GM21717 (cell line): ENCODE data around the gene LMNA.
"Not testable (repeated sequence)": the region's sequence is repeated elsewhere in the genome, so short reads cannot be mapped to it uniquely, and the experiment has no call there.

Experiments used
- ATAC-seq: cut with Tn5 transposase; IDR thresholded peaks from one replicate; pipeline ENCODE4 v1.9.1; 2021; ENCODE audit warnings: mild to moderate bottlenecking, moderate library complexity; ENCODE audit not compliant: unreplicated experiment

The LMNA gene

DNA sequence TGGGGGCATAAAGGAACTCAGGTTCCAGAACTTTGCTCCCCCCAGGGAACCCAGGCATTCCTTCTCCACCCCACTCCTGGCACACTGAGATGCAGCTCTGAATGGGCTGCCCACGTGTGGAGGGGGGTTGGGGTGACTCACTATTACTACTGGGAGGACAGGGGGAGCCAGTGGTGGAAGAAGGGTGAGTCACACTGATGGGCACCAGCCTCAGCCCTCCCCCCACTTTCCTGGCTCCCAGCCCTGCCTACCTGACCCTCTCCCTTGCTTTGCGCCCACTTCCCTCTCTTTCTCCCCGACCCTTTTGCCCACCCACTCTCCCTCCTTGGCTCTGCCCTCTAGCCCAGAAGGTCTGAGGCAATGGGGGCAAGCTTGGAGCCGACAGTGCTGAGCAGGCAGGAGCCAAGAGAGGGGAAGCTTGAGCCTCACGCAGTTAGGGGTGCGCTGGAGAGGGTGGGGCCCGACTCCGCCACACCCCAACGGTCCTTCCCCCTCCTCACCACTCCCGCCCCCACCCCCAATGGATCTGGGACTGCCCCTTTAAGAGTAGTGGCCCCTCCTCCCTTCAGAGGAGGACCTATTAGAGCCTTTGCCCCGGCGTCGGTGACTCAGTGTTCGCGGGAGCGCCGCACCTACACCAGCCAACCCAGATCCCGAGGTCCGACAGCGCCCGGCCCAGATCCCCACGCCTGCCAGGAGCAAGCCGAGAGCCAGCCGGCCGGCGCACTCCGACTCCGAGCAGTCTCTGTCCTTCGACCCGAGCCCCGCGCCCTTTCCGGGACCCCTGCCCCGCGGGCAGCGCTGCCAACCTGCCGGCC, at the start of gene LMNA:
Gene LMNA (plus strand): TSS at position 611 of the 818 bp plus-strand sequence. CDS start 208 bp downstream, outside the sequence.
- peak; percentile 56 for ATAC-seq

DNA sequence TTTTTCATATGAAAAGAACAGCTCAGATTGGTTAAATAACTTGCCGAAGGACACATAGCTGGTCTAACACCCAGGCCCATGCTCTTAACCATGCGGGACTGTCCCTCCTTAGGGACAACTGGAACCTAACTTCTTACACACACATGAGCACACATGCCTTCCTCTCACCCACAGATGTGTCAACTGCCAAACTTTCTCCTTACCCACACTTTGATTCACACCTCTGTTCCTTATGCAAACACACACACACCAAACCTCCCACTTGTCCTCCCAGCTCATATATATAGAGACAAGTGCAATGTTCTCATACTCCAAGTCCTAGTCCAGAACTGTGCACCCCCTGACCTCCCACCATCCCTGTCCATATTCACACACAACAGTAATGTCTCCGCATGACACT, 49.3 kb upstream of the LMNA start:
- ATAC-seq = no peak

DNA sequence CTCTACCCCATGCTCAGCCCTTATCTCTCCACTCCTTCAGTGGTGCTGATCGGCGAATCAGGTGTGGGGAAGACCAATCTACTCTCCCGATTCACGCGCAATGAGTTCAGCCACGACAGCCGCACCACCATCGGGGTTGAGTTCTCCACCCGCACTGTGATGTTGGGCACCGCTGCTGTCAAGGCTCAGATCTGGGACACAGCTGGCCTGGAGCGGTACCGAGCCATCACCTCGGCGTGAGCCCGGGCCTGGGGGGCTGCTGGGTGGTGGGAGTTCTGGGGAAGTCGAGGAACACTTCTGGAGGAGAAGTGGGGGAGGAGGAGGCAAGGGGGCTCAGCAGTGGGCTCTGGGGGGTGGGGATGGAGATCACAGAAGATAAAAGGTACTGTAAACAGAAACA, 48.6 kb upstream of the LMNA start:
- ATAC-seq = no peak

GRCh38 chr1:156067262-156067661, 47.2 kb upstream of the LMNA start:
- no peak for ATAC-seq

- ATAC-seq = no peak
Observed at GRCh38 chr1:156069490-156070455, 44.7 kb upstream of the LMNA start.

DNA sequence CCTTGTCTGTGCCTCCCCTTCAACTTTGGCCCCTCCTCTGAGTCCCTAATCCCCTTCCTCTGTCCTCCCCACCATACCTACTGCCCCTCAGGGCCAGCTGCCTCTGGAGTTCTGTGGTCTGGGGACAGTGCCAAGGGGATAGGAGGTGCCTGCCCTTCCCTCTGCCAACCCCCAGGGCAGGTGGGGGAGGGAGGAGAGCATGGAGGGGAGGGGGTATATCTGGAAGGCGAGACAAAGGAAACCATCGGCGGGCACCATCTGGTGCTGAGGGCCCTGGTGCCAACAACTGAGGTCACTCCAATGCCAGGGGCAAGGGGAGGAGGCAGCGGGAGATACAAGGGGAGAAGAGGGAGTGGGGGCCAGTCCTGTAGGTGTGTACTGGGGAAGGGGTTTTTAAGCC, 44.0 kb upstream of the LMNA start:
- no peak for ATAC-seq

GRCh38 chr1:156071332-156071816, 43.1 kb upstream of the LMNA start:
- ATAC-seq = not testable (repeated sequence)

GRCh38 chr1:156072251-156072650, 42.3 kb upstream of the LMNA start:
- no peak for ATAC-seq

DNA sequence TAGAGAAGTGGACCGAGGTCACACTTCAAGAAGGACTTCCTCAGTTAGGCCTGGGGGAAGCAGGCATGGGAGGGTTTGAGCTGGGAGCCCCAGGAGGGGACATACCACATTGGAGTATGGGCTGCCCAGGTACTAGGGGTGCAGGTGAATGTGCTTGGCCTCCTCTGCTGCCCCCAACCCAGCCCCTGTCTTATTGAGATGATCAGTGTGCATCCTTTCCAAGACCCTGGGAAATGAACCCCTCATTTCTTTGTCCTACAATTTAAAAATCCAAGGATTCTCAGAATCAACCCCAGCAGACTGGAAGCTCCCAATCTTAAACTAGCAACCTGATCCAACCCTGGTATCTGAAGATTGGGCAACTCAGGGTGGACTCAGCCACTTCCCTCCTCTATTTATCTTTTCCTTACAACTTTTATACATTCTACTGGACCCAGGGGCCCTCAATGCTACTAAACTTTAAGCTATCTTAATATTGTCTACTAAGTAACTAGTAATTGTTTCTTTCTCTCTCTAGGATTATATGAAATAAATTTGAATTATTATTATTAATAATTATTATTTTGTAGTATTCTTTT, 41.3 kb upstream of the LMNA start:
- no peak for ATAC-seq

GRCh38 chr1:156073740-156074139, 40.8 kb upstream of the LMNA start:
- no peak for ATAC-seq

GRCh38 chr1:156074661-156075060, 39.9 kb upstream of the LMNA start:
- ATAC-seq = no peak

DNA sequence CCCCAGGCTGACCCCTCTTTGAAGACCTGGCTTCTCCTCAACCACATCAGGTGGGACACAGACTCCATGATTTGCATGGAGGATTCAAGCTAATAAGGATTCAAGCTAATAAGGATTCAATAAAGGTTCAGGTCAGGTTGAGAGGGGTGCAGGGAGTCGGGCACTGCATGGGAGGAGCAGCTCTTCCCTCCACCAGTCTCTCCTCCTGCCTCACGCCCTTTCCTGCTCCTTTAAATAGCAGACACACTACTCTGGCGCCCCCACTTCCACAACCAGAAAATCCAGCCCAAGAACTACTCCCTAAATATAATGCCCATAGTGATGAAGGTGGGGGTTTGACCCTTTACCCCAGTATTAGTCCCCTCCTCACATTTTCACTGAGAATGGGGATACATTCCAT, 39.3 kb upstream of the LMNA start:
- no peak for ATAC-seq

- ATAC-seq = no peak
Observed at GRCh38 chr1:156075775-156076204, 38.7 kb upstream of the LMNA start.

- ATAC-seq = no peak
Observed at GRCh38 chr1:156076609-156077429, 37.7 kb upstream of the LMNA start.

DNA sequence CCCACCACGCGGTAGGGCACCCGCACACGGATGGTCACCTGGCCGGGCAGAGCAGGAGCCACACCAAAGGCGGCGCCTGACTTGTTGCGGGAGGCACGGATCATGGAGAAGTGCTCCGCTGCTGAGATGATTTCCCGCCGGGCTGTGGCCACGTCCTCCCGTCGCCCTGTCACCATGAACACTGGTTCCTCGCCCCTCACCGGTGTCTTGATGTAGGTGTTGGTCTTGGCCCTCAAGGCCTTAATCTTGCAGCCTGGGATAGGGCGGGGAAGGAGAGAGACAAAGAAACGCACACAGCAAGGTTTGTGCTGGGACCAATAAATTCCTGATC, 37.1 kb upstream of the LMNA start:
- no peak for ATAC-seq

- ATAC-seq = no peak
Observed at GRCh38 chr1:156078728-156079127, 35.8 kb upstream of the LMNA start.

DNA sequence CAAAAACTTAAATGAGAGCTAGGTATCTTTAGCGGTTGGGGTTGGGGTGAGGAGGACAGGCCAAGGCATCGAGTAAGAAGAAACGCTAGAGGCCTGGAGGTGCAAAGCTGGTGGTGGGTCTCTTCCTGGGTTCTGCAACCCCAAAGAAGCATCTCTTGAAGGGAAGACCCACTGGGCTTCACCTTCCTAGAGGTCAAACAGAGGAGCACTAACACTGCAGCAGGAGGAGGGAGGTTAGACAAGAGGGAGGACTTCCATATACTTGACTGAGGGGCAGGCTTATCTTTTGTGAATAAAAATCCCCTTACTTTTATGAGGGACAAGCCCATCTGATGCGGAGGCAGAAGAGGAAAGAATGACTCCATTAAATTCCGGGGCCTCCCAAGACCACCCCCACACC, 34.7 kb upstream of the LMNA start:
- ATAC-seq = no peak

- ATAC-seq = no peak
Observed at GRCh38 chr1:156080241-156080862, 34.2 kb upstream of the LMNA start.

DNA sequence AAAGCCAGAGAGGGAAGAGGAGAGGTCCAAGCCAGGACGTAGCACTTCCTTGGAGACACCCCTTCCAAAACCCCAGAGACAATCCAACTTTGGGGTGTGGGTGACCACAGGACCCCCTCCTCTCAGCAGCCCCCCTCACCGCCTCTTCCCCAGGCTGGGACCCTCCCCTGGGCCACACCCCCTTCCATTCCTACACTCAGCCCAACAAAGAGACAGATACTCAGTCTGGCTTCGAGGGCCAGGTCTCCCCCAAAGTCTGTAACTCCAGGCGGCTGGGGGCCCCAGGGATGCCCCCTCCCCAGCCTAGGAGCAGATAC, 33.7 kb upstream of the LMNA start:
- ATAC-seq = no peak
